Rectal smooth muscle tissue (tissue), 1 donor: ENCODE results near the gene CCR1.
"Not testable (repeated sequence)": the region's sequence is repeated elsewhere in the genome, so short reads cannot be mapped to it uniquely, and the experiment has no call there.

Experiments used
- H3K27ac ChIP-seq: one replicate; pipeline ENCODE4 v1.7.0; 2013; ENCODE audit warnings: low read depth, low read length, inconsistent platforms
- H3K27me3 ChIP-seq: one replicate; pipeline ENCODE4 v1.7.0; 2013; ENCODE audit warnings: low read length; ENCODE audit not compliant: control insufficient read depth, insufficient read depth
- H3K36me3 ChIP-seq: one replicate; pipeline ENCODE4 v1.7.0; 2013; ENCODE audit warnings: low read length; ENCODE audit not compliant: control insufficient read depth, insufficient read depth
- H3K4me1 ChIP-seq: one replicate; pipeline ENCODE4 v1.7.0; 2013; ENCODE audit warnings: low read length; ENCODE audit not compliant: control insufficient read depth, insufficient read depth
- H3K4me3 ChIP-seq: one replicate; pipeline ENCODE4 v1.7.0; 2013; ENCODE audit warnings: low read length
- H3K9ac ChIP-seq: one replicate; pipeline ENCODE4 v1.7.0; 2013; ENCODE audit warnings: low read length

Gene CCR1

GRCh38 chr3:46207514-46207913, 599 bp downstream of the CCR1 start:
- not testable (repeated sequence) for H3K36me3 ChIP-seq, H3K27ac ChIP-seq, H3K9ac ChIP-seq, H3K27me3 ChIP-seq, H3K4me1 ChIP-seq, H3K4me3 ChIP-seq

GRCh38 chr3:46206282-46207015, 1.7 kb downstream of the CCR1 start:
- Histone ChIP-seq H3K4me3 (peak overlapping the region; percentile 5), H3K36me3 (no peaks in the 10 kb centered on the region), H3K4me1 (no peaks in the 10 kb centered on the region), H3K27ac (no peak overlapping the region), H3K27me3 (no peaks in the 10 kb centered on the region), H3K9ac (no peak overlapping the region)

GRCh38 chr3:46205286-46205960, 2.7 kb downstream of the CCR1 start:
- Histone ChIP-seq H3K27me3 (no peaks in the 10 kb centered on the region), H3K27ac (no peak overlapping the region)

GRCh38 chr3:46203681-46204080, 4.4 kb downstream of the CCR1 start:
- H3K27me3 ChIP-seq: no peaks in the 10 kb centered on the region
- no peaks in the 10 kb centered on the region for H3K4me1 ChIP-seq
- no peak overlapping the region for H3K4me3 ChIP-seq
- no peaks in the 10 kb centered on the region for H3K36me3 ChIP-seq
- no peak overlapping the region for H3K27ac ChIP-seq
- no peak overlapping the region for H3K9ac ChIP-seq

More at GRCh38 chr3:46205286-46205960, 2.7 kb downstream of the CCR1 start:
- Histone ChIP-seq H3K4me1 (no peaks in the 10 kb centered on the region), H3K36me3 (no peaks in the 10 kb centered on the region), H3K4me3 (no peak overlapping the region), H3K9ac (no peak overlapping the region)

GRCh38 chr3:46202535-46202934, 5.6 kb downstream of the CCR1 start:
- Histone ChIP-seq H3K4me3 (no peak overlapping the region), H3K4me1 (no peaks in the 10 kb centered on the region), H3K27me3 (no peaks in the 10 kb centered on the region), H3K9ac (no peak overlapping the region), H3K36me3 (no peaks in the 10 kb centered on the region), H3K27ac (no peak overlapping the region)

GRCh38 chr3:46200790-46201189, 7.3 kb downstream of the CCR1 start:
- H3K27ac ChIP-seq: no peak overlapping the region

GRCh38 chr3:46200211-46200610, 7.9 kb downstream of the CCR1 start:
- Histone ChIP-seq H3K27ac (no peak overlapping the region), H3K36me3 (no peaks in the 10 kb centered on the region), H3K9ac (no peak overlapping the region), H3K4me1 (no peaks in the 10 kb centered on the region), H3K4me3 (no peak overlapping the region), H3K27me3 (no peaks in the 10 kb centered on the region)

More at GRCh38 chr3:46200790-46201189, 7.3 kb downstream of the CCR1 start:
- no peak overlapping the region for H3K4me3 ChIP-seq
- H3K36me3 ChIP-seq: no peaks in the 10 kb centered on the region
- no peaks in the 10 kb centered on the region for H3K27me3 ChIP-seq
- H3K9ac ChIP-seq: no peak overlapping the region
- H3K4me1 ChIP-seq: no peaks in the 10 kb centered on the region

- no peaks in the 10 kb centered on the region for H3K27me3 ChIP-seq
- H3K27ac ChIP-seq: no peak overlapping the region
- no peak overlapping the region for H3K9ac ChIP-seq
- no peak overlapping the region for H3K4me3 ChIP-seq
- H3K4me1 ChIP-seq: no peaks in the 10 kb centered on the region
- H3K36me3 ChIP-seq: no peaks in the 10 kb centered on the region
Observed at GRCh38 chr3:46196261-46196957, 11.7 kb downstream of the CCR1 start.

- Histone ChIP-seq H3K4me3 (no peak overlapping the region), H3K27ac (no peak overlapping the region), H3K4me1 (no peaks in the 10 kb centered on the region), H3K36me3 (no peaks in the 10 kb centered on the region), H3K9ac (no peak overlapping the region), H3K27me3 (no peaks in the 10 kb centered on the region)
Observed at GRCh38 chr3:46194868-46195553, 13.1 kb downstream of the CCR1 start.

- Histone ChIP-seq H3K36me3 (no peaks in the 10 kb centered on the region), H3K9ac (no peak overlapping the region), H3K4me1 (no peaks in the 10 kb centered on the region), H3K27me3 (no peaks in the 10 kb centered on the region), H3K4me3 (no peak overlapping the region), H3K27ac (no peak overlapping the region)
Observed at GRCh38 chr3:46193436-46193835, 14.7 kb downstream of the CCR1 start.

GRCh38 chr3:46192939-46193338, 15.2 kb downstream of the CCR1 start:
- Histone ChIP-seq H3K4me1 (no peaks in the 10 kb centered on the region), H3K27ac (no peak overlapping the region), H3K36me3 (no peaks in the 10 kb centered on the region), H3K27me3 (no peaks in the 10 kb centered on the region), H3K4me3 (no peak overlapping the region), H3K9ac (no peak overlapping the region)

- no peaks in the 10 kb centered on the region for H3K4me1 ChIP-seq
- H3K27ac ChIP-seq: no peak overlapping the region
- no peak overlapping the region for H3K4me3 ChIP-seq
- no peaks in the 10 kb centered on the region for H3K27me3 ChIP-seq
- H3K9ac ChIP-seq: no peak overlapping the region
- H3K36me3 ChIP-seq: no peaks in the 10 kb centered on the region
Observed at GRCh38 chr3:46191730-46192129, 16.4 kb downstream of the CCR1 start.
